Karpas-422 (cell line): ENCODE data around the gene ZNF543. TPM values are rescaled to one million over a fixed set of nuclear protein-coding genes. Genes with fewer than 3 reads are reported as not detected.

Experiments
- DNase-seq: peaks from one replicate; pipeline ENCODE4 v3.0.0-alpha.2; 2015
- H2AFZ ChIP-seq: fragments of 200-600 bp; sonication (generic); 2 replicates; pipeline ENCODE4 v1.6.1; 2014; ENCODE audit warnings: antibody characterized with exemption, low read length, mixed read lengths
- H3K27ac ChIP-seq: fragments of 200-600 bp; sonication (generic); 2 replicates; pipeline ENCODE4 v1.5.1; 2014; ENCODE audit warnings: mild to moderate bottlenecking, low read length, moderate library complexity
- H3K27me3 ChIP-seq: fragments of 200-600 bp; sonication (generic); 2 replicates; pipeline ENCODE4 v1.6.1; 2014; ENCODE audit warnings: low read length, mixed read lengths
- H3K36me3 ChIP-seq: fragments of 200-600 bp; sonication (generic); 2 replicates; pipeline ENCODE4 v1.6.1; 2014; ENCODE audit warnings: low read length, mixed read lengths; ENCODE audit not compliant: insufficient read depth
- H3K4me1 ChIP-seq: fragments of 200-600 bp; sonication (generic); 2 replicates; pipeline ENCODE4 v1.6.1; 2014; ENCODE audit warnings: mild to moderate bottlenecking, low read length, mixed read lengths
- H3K4me2 ChIP-seq: fragments of 200-600 bp; sonication (generic); 2 replicates; pipeline ENCODE4 v1.6.1; 2014; ENCODE audit warnings: low read length, low read depth, mild to moderate bottlenecking; ENCODE audit not compliant: poor library complexity, severe bottlenecking
- H3K4me3 ChIP-seq: fragments of 200-600 bp; sonication (generic); 2 replicates; pipeline ENCODE4 v1.5.1; 2014; ENCODE audit warnings: mild to moderate bottlenecking, antibody characterized with exemption, low read length, mixed read lengths
- H3K79me2 ChIP-seq: fragments of 200-600 bp; sonication (generic); 2 replicates; pipeline ENCODE4 v1.6.1; 2014; ENCODE audit warnings: mild to moderate bottlenecking, low read length, mixed read lengths
- H3K9ac ChIP-seq: fragments of 200-600 bp; sonication (generic); 2 replicates; pipeline ENCODE4 v1.6.0; 2014; ENCODE audit warnings: low read length
- H3K9me2 ChIP-seq: fragments of 200-600 bp; sonication (generic), shearing (Covaris generic); replicated peaks from 2 replicates; pipeline ENCODE4 v1.6.0; 2014; ENCODE audit warnings: mild to moderate bottlenecking, low read length, moderate library complexity; ENCODE audit not compliant: insufficient read depth
- H3K9me3 ChIP-seq: fragments of 300-700, 200-600 bp; sonication (generic); 2 replicates; pipeline ENCODE4 v1.6.1; 2014; ENCODE audit warnings: low read length, mixed read lengths
- H4K20me1 ChIP-seq: fragments of 200-600 bp; sonication (generic); 2 replicates; pipeline ENCODE4 v1.6.1; 2014; ENCODE audit warnings: mild to moderate bottlenecking, antibody characterized with exemption, low read length, low read depth; ENCODE audit not compliant: insufficient read depth
- total RNA-seq: library from RNA; depleted of rRNA; stranded (reverse); fragments of >200 nt; shearing (Covaris generic); gene quantifications from 2 replicates; pipeline ENCODE4 v1.2.3, GENCODE V29; 2014; ENCODE audit warnings: low replicate concordance; rRNA removed

Gene ZNF543
- total RNA-seq, 1 experiment from 2014 or later, result 21.6 TPM

DNA sequence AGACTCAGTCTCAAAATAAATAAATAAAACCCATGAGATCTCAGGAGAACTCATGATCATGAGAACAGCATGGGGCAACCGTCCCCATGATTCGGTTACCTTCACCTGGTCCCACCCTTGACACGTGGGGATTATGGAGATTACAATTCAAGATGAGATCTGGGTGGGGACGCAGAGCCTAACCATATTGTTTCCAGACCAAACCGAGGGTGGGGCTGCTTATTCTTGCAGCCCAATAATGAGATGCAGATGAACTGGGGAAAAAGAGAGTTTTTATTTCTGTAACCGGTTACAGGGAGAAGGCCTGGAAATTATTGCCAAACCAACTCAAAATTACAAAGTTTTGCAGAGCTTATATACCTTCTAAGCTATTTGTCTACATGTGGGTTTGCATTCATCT, 55.9 kb downstream of the ZNF543 start:
- no peaks in the 10 kb centered on the region for H3K4me1 ChIP-seq
- H3K9me3 ChIP-seq, result peaks cover 45% of the 10 kb centered on the region
- H4K20me1 ChIP-seq, result no peaks in the 10 kb centered on the region
- no peaks in the 10 kb centered on the region for H3K9me2 ChIP-seq
- H3K36me3 ChIP-seq, result peaks cover 70% of the 10 kb centered on the region
- no peaks in the 10 kb centered on the region for H3K27me3 ChIP-seq
- no peak overlapping the region for H3K4me3 ChIP-seq
- H3K4me2 ChIP-seq, result no peak overlapping the region
- H3K79me2 ChIP-seq, result no peaks in the 10 kb centered on the region
- no peak overlapping the region for H3K9ac ChIP-seq
- DNase-seq, result no peak
- H3K27ac ChIP-seq, result no peak overlapping the region
- H2AFZ ChIP-seq, result no peak overlapping the region

DNA sequence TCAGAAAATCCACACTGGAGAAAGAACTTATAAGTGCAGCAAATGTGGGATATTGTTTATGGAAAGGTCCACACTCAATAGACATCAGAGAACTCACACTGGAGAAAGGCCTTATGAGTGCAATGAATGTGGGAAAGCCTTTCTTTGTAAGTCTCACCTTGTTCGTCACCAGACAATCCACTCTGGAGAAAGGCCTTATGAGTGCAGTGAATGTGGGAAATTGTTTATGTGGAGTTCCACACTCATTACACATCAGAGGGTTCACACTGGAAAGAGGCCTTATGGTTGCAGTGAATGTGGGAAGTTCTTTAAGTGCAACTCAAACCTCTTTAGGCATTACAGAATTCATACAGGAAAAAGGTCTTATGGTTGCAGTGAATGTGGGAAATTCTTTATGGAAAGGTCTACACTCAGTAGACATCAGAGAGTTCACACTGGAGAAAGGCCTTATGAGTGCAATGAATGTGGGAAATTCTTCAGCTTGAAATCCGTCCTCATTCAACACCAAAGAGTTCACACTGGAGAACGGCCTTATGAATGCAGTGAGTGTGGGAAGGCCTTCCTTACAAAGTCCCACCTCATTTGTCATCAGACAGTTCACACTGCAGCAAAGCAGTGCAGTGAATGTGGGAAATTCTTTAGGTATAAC, 57.4 kb downstream of the ZNF543 start:
- Histone ChIP-seq H3K9ac (no peak overlapping the region), H3K4me1 (no peaks in the 10 kb centered on the region), H3K9me2 (no peaks in the 10 kb centered on the region), H3K4me2 (no peak overlapping the region), H3K27ac (no peak overlapping the region), H3K36me3 (peaks cover 55% of the 10 kb centered on the region), H3K79me2 (no peaks in the 10 kb centered on the region), H4K20me1 (no peaks in the 10 kb centered on the region), H3K9me3 (peaks cover 45% of the 10 kb centered on the region), H3K27me3 (no peaks in the 10 kb centered on the region), H2AFZ (no peak overlapping the region), H3K4me3 (no peak overlapping the region)
- DNase-seq, result no peak

Other genes starting within 250 kb of the ZNF543 start
- not detected in 2 replicates for gene USP29, start 200.5 kb upstream of the ZNF543 start, total RNA-seq
- not detected in 2 replicates for gene ZIM3, start 175.3 kb upstream of the ZNF543 start, total RNA-seq
- not detected in 2 replicates for gene DUXA, start 153.0 kb upstream of the ZNF543 start, total RNA-seq
- gene ZNF264, start 129.0 kb upstream of the ZNF543 start, total RNA-seq, result 30.0 and 81.8 TPM in 2 replicates
- gene AURKC, start 89.4 kb upstream of the ZNF543 start, total RNA-seq, result 2.8 and 6.1 TPM in 2 replicates
- 20.5 and 23.6 TPM in 2 replicates for gene ZNF805, start 79.8 kb upstream of the ZNF543 start, total RNA-seq
- 95.1 and 113 TPM in 2 replicates for gene ZNF460, start 40.0 kb upstream of the ZNF543 start, total RNA-seq
- 6.9 and 10.0 TPM in 2 replicates for gene ZNF304, start 30.8 kb downstream of the ZNF543 start, total RNA-seq
- 19.5 and 30.0 TPM in 2 replicates for gene TRAPPC2B, start 43.1 kb downstream of the ZNF543 start, total RNA-seq
- gene ZNF547, start 43.1 kb downstream of the ZNF543 start, total RNA-seq, result 3.1 and 6.5 TPM in 2 replicates
- gene ZNF548, start 69.4 kb downstream of the ZNF543 start, total RNA-seq, result 37.3 and 40.4 TPM in 2 replicates
- gene ZNF17, start 90.7 kb downstream of the ZNF543 start, total RNA-seq, result 17.0 and 19.2 TPM in 2 replicates
- gene ZNF749, start 114.9 kb downstream of the ZNF543 start, total RNA-seq, result 20.9 and 43.4 TPM in 2 replicates
- not detected in 2 replicates for gene VN1R1, start 136.7 kb downstream of the ZNF543 start, total RNA-seq
- gene ZNF772, start 157.1 kb downstream of the ZNF543 start, total RNA-seq, result 0.45 and 4.6 TPM in 2 replicates
- gene ZNF419, start 167.3 kb downstream of the ZNF543 start, total RNA-seq, result 4.2 and 5.1 TPM in 2 replicates
- 19.4 and 25.2 TPM in 2 replicates for gene ZNF773, start 179.5 kb downstream of the ZNF543 start, total RNA-seq
- gene ZNF549, start 206.9 kb downstream of the ZNF543 start, total RNA-seq, result 6.7 and 9.8 TPM in 2 replicates
- gene ZNF550, start 239.4 kb downstream of the ZNF543 start, total RNA-seq, result 5.5 and 5.7 TPM in 2 replicates